Esophagus squamous epithelium (tissue), 5 donors: ENCODE measurements around the gene CAPG. TPM values are rescaled to one million over a fixed set of nuclear protein-coding genes. Genes with fewer than 3 reads are reported as not detected.

Source experiments
- DNase-seq: peaks from one replicate; lab custom pipeline; 2025; lab: John Stamatoyannopoulos, UW
- H3K27ac ChIP-seq, 4 donors: fragments of 200-600 bp; sonication (generic); one replicate each; pipeline ENCODE4 v1.5.1; 2016 to 2019; ENCODE audit warnings: mild to moderate bottlenecking in 1 of 4
- H3K27me3 ChIP-seq, 4 donors: fragments of 200-600 bp; sonication (generic); 1 replicate in 3 of 4; 2 replicates in 1 of 4; pipeline versions ENCODE4 v1.5.1 to v1.6.0; 2017 to 2021; ENCODE audit warnings: antibody characterized with exemption in 1 of 4
- H3K36me3 ChIP-seq, 3 donors: fragments of 200-600 bp; sonication (generic); one replicate each; pipeline ENCODE4 v1.5.1; 2016 to 2019
- H3K4me1 ChIP-seq, 3 donors: fragments of 200-600 bp; sonication (generic); one replicate each; pipeline ENCODE4 v1.5.1; 2017 to 2019
- H3K4me3 ChIP-seq, 4 donors: fragments of 200-600 bp; sonication (generic); 1 replicate in 3 of 4; 2 replicates in 1 of 4; pipeline ENCODE4 v1.5.1; 2016 to 2019; ENCODE audit warnings: mild to moderate bottlenecking in 2 of 4, moderate library complexity in 1 of 4
- H3K9me3 ChIP-seq, 3 donors: fragments of 200-600 bp; sonication (generic); one replicate each; pipeline ENCODE4 v1.5.1; 2016 to 2019
- POLR2A ChIP-seq, 4 donors: fragments of 450-650 bp; IDR thresholded peaks; one replicate each; pipeline ENCODE4 v1.6.1; 2017; ENCODE audit warnings: antibody characterized with exemption in 4 of 4, mild to moderate bottlenecking in 4 of 4, moderate library complexity in 3 of 4
- WGBS, 2 donors: methylation state at CpG; one replicate each; pipeline ENCODE4 v1.1.5; 2018; 5-methylcytosine and 5-hydroxymethylcytosine counted together
- intact Hi-C: fragments of 100-400 bp; cut with DNase I; formaldehyde crosslinking; loops from one replicate; pipeline ENCODE4 v1.15.0; 2022
- total RNA-seq, 4 donors: library from RNA; depleted of rRNA; stranded (reverse); fragments of >200 nt; gene quantifications; one replicate each; pipeline ENCODE4 v1.1.0, GENCODE V29; 2016
- TF ChIP-seq, protein P1 (sequence below), 6 experiments: fragments of 450-650 bp in 4 of 6; fragments of 200-600 bp in 2 of 6; sonication (generic) in 2 of 6; IDR thresholded peaks; one replicate each; pipeline ENCODE4 v1.5.1; 2016 to 2019; ENCODE audit warnings: antibody characterized with exemption in 6 of 6, mild to moderate bottlenecking in 4 of 6, moderate library complexity in 4 of 6
- donor health status: DM: yes; HTN: yes; CAD: no.

Gene CAPG
- total RNA-seq, 4 donors from 2014 or later = 185 to 301 (median 221) TPM

DNA sequence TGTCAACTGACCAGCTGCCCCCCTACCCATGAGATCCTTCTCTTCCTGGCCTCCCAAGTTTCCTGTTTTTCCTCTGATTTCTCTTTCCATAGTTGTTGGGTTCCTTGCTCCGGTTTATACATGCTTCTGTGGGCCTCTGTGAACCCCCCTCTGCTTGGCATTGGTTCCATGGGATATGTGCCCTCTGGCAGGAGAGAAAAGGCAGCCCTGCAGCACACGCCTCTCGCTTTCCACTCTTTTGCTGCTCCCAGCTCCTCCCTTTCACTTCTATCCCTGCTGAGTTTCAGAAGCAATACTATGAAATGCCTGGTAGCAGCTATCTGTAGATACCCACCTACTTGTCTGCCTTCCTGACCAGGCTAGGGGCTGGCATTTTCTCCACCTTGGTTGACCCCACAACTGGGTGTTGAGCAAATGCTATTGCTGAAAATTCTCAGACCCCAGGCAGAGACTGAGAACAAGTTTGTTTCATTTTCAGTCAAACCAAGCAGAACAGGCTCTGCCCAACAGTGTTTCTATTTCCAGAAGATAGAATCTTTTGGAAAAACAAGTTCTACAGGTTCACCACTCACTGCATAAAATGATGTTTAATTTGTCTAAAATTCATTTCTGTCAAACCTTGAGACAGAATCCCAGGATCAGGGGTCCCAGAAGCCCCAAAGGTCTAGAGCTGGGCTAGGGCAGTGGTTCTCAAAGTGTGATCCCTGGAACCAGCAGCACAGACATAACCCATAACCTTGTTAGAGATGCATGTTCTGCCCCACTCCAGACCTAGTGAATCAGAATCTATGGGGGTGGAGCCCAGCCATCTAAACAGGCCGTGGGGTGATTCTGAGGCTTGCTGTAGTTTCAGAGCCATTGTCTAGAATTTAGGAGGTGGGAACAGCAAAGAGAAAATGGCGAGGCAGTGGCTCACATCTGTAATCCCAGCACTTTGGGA lies 13.4 kb downstream of the CAPG start:
- no peak for DNase-seq
- TF ChIP-seq, protein P1, sequence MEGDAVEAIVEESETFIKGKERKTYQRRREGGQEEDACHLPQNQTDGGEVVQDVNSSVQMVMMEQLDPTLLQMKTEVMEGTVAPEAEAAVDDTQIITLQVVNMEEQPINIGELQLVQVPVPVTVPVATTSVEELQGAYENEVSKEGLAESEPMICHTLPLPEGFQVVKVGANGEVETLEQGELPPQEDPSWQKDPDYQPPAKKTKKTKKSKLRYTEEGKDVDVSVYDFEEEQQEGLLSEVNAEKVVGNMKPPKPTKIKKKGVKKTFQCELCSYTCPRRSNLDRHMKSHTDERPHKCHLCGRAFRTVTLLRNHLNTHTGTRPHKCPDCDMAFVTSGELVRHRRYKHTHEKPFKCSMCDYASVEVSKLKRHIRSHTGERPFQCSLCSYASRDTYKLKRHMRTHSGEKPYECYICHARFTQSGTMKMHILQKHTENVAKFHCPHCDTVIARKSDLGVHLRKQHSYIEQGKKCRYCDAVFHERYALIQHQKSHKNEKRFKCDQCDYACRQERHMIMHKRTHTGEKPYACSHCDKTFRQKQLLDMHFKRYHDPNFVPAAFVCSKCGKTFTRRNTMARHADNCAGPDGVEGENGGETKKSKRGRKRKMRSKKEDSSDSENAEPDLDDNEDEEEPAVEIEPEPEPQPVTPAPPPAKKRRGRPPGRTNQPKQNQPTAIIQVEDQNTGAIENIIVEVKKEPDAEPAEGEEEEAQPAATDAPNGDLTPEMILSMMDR (IDR thresholded peaks at IDR 0.05) = no peak
- no peak for TF ChIP-seq POLR2A (IDR thresholded peaks at IDR 0.05)
- WGBS, 2 donors = 31 to 34% methylated on average over 5 of the region's 5 CpGs
- intact Hi-C loops = no loop called here
- Histone ChIP-seq H3K36me3 (peaks cover 12 to 91% (median 20%) of the 10 kb centered on the region in 3 donors), H3K4me3 (peak overlapping the region in 3 of 4 donors; percentile 21 to 39 (median 25)), H3K27ac (peak overlapping the region; percentile 81 to 89 (median 86)), H3K27me3 (no peaks in the 10 kb centered on the region), H3K9me3 (no peaks in the 10 kb centered on the region), H3K4me1 (peaks cover 11 to 56% (median 17%) of the 10 kb centered on the region in 3 donors)

- H3K9me3 ChIP-seq = no peaks in the 10 kb centered on the region
- H3K36me3 ChIP-seq = peaks cover 6 to 91% (median 14%) of the 10 kb centered on the region in 3 donors
- peaks cover 11 to 56% (median 17%) of the 10 kb centered on the region in 3 donors for H3K4me1 ChIP-seq
- TF ChIP-seq POLR2A (IDR thresholded peaks at IDR 0.05) = no peak
- TF ChIP-seq, protein P1 (IDR thresholded peaks at IDR 0.05) = no peak
- peak overlapping the region in 1 of 4 donors; percentile 21 for H3K4me3 ChIP-seq
- H3K27ac ChIP-seq = peak overlapping the region; percentile 81 to 89 (median 86)
- intact Hi-C loops = no loop called here
- no peak for DNase-seq
- WGBS, 2 donors = 78 to 79% methylated on average over 14 of the region's 14 CpGs
- no peaks in the 10 kb centered on the region for H3K27me3 ChIP-seq
Measured at GRCh38 chr2:85395912-85396475, 14.2 kb downstream of the CAPG start.

GRCh38 chr2:85394976-85395375 lies 15.2 kb downstream of the CAPG start:
- peak overlapping the region in 2 of 4 donors; percentile 88 to 89 for H3K27ac ChIP-seq
- H3K27me3 ChIP-seq = no peaks in the 10 kb centered on the region
- peaks cover 11 to 56% (median 17%) of the 10 kb centered on the region in 3 donors for H3K4me1 ChIP-seq
- H3K9me3 ChIP-seq = no peaks in the 10 kb centered on the region
- WGBS, 2 donors = 51 to 60% methylated on average over 2 to 3 of the region's 6 CpGs
- DNase-seq = no peak
- TF ChIP-seq, protein P1 (IDR thresholded peaks at IDR 0.05) = no peak
- no peak for TF ChIP-seq POLR2A (IDR thresholded peaks at IDR 0.05)
- H3K4me3 ChIP-seq = no peak overlapping the region
- intact Hi-C loops = no loop called here
- peaks cover 6 to 91% (median 17%) of the 10 kb centered on the region in 3 donors for H3K36me3 ChIP-seq

DNA sequence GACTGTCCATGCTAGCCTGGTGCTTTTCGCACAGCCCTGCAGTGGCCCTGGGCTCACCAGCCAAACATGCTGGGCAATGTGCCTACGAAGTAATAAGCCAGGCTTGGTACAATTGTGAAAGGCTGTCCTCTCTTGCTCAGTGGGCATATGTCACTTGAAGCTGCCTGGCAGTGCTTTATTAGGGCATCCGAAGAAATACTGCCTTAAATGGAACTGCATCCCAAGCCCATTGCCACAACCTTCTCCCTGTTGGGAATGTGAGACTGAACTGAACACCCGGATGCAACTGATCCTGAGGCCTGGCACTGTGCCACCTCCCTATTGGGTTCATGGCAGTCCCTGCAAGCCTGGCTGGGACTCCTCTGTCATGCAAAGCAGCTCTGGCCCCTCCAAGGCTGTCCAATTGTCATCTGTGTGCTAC lies 15.9 kb downstream of the CAPG start:
- Histone ChIP-seq H3K9me3 (no peaks in the 10 kb centered on the region), H3K27ac (peak overlapping the region in 3 of 4 donors; percentile 26 to 88 (median 39)), H3K27me3 (no peaks in the 10 kb centered on the region), H3K4me3 (no peak overlapping the region), H3K36me3 (peaks cover 10 to 91% (median 18%) of the 10 kb centered on the region in 3 donors), H3K4me1 (peaks cover 11 to 56% (median 17%) of the 10 kb centered on the region in 3 donors)
- 60 to 64% methylated on average over 4 of the region's 4 CpGs for WGBS, 2 donors
- intact Hi-C loops = no loop called here
- TF ChIP-seq, protein P1 (IDR thresholded peaks at IDR 0.05) = no peak
- no peak for TF ChIP-seq POLR2A (IDR thresholded peaks at IDR 0.05)
- no peak for DNase-seq
